Measurements from ENCODE around the gene MAML1. TPM values are rescaled to one million over a fixed set of nuclear protein-coding genes. Genes with fewer than 3 reads are reported as not detected.

MAML1 gene
- total RNA-seq, 1 donor from 2014 or later = 59.1 TPM

- DNase-seq (ENCODE audit: low read depth, low spot score) = no peak
- no peak overlapping the region for H3K27ac Mint-ChIP-seq (ENCODE audit: unreplicated experiment)
Observed at GRCh38 chr5:179794171-179794570, 61.5 kb downstream of the MAML1 start.

GRCh38 chr5:179794575-179794974, 62.0 kb downstream of the MAML1 start:
- DNase-seq (ENCODE audit: low read depth, low spot score) = no peak
- peaks cover 5% of the 10 kb centered on the region for H3K4me1 Mint-ChIP-seq
- H3K27me3 Mint-ChIP-seq (ENCODE audit: low read depth) = peaks cover 2% of the 10 kb centered on the region
- H3K9me3 Mint-ChIP-seq = no peaks in the 10 kb centered on the region
- H3K36me3 Mint-ChIP-seq (ENCODE audit: low read depth) = peaks cover 4% of the 10 kb centered on the region
- H3K4me3 Mint-ChIP-seq = peak overlapping the region; percentile 81
- no peak for TF ChIP-seq CTCF (conservative IDR thresholded peaks at IDR 0.05)
- no peak overlapping the region for H3K27ac Mint-ChIP-seq (ENCODE audit: unreplicated experiment)

More at GRCh38 chr5:179794171-179794570, 61.5 kb downstream of the MAML1 start:
- H3K4me1 Mint-ChIP-seq = peaks cover 5% of the 10 kb centered on the region
- no peak for TF ChIP-seq CTCF (conservative IDR thresholded peaks at IDR 0.05)
- H3K4me3 Mint-ChIP-seq = peak overlapping the region; percentile 81
- peaks cover 4% of the 10 kb centered on the region for H3K36me3 Mint-ChIP-seq (ENCODE audit: low read depth)
- H3K27me3 Mint-ChIP-seq (ENCODE audit: low read depth) = peaks cover 2% of the 10 kb centered on the region
- H3K9me3 Mint-ChIP-seq = no peaks in the 10 kb centered on the region

- H3K27ac Mint-ChIP-seq (ENCODE audit: unreplicated experiment) = no peak overlapping the region
- no peaks in the 10 kb centered on the region for H3K9me3 Mint-ChIP-seq
- peaks cover 2% of the 10 kb centered on the region for H3K27me3 Mint-ChIP-seq (ENCODE audit: low read depth)
- H3K36me3 Mint-ChIP-seq (ENCODE audit: low read depth) = peaks cover 4% of the 10 kb centered on the region
- peak overlapping the region; percentile 81 for H3K4me3 Mint-ChIP-seq
- DNase-seq (ENCODE audit: low read depth, low spot score) = no peak
- peaks cover 5% of the 10 kb centered on the region for H3K4me1 Mint-ChIP-seq
- no peak for TF ChIP-seq CTCF (conservative IDR thresholded peaks at IDR 0.05)
Observed at GRCh38 chr5:179795049-179795862, 62.6 kb downstream of the MAML1 start.

- Mint-ChIP-seq H3K9me3 (no peaks in the 10 kb centered on the region), H3K27ac (ENCODE audit: unreplicated experiment) (no peak overlapping the region), H3K4me1 (peaks cover 5% of the 10 kb centered on the region), H3K4me3 (peak overlapping the region; percentile 78), H3K36me3 (ENCODE audit: low read depth) (peaks cover 4% of the 10 kb centered on the region), H3K27me3 (ENCODE audit: low read depth) (peaks cover 2% of the 10 kb centered on the region)
- DNase-seq (ENCODE audit: low read depth, low spot score) = peak; percentile 80
- TF ChIP-seq CTCF (conservative IDR thresholded peaks at IDR 0.05) = peak; percentile 78
Observed at GRCh38 chr5:179795863-179796833, 63.5 kb downstream of the MAML1 start.

GRCh38 chr5:179796877-179797608, 64.4 kb downstream of the MAML1 start:
- Mint-ChIP-seq H3K4me1 (peaks cover 10% of the 10 kb centered on the region), H3K4me3 (peak overlapping the region; percentile 78), H3K27me3 (ENCODE audit: low read depth) (peaks cover 5% of the 10 kb centered on the region), H3K9me3 (no peaks in the 10 kb centered on the region), H3K27ac (ENCODE audit: unreplicated experiment) (no peak overlapping the region), H3K36me3 (ENCODE audit: low read depth) (peaks cover 7% of the 10 kb centered on the region)
- TF ChIP-seq CTCF (conservative IDR thresholded peaks at IDR 0.05) = no peak
- DNase-seq (ENCODE audit: low read depth, low spot score) = no peak
